Measurements from ENCODE around the gene ENPP7.
A peak's percentile ranks its signal among the peaks of the same experiment; 100 is the strongest.

GRCh38 chr17:79777120-79777893, 46.6 kb downstream of the ENPP7 start:
- TF ChIP-seq, protein P1, sequence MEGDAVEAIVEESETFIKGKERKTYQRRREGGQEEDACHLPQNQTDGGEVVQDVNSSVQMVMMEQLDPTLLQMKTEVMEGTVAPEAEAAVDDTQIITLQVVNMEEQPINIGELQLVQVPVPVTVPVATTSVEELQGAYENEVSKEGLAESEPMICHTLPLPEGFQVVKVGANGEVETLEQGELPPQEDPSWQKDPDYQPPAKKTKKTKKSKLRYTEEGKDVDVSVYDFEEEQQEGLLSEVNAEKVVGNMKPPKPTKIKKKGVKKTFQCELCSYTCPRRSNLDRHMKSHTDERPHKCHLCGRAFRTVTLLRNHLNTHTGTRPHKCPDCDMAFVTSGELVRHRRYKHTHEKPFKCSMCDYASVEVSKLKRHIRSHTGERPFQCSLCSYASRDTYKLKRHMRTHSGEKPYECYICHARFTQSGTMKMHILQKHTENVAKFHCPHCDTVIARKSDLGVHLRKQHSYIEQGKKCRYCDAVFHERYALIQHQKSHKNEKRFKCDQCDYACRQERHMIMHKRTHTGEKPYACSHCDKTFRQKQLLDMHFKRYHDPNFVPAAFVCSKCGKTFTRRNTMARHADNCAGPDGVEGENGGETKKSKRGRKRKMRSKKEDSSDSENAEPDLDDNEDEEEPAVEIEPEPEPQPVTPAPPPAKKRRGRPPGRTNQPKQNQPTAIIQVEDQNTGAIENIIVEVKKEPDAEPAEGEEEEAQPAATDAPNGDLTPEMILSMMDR (conservative IDR thresholded peaks at IDR 0.05; ENCODE audit: low read depth, low read length): peak; percentile 65
- TF ChIP-seq EZH2 (IDR thresholded peaks at IDR 0.05; ENCODE audit: borderline replicate concordance, low read depth, low read length, poor library complexity, severe bottlenecking): no peak
